ENCODE measurements around the gene RHBG.

The RHBG gene

DNA sequence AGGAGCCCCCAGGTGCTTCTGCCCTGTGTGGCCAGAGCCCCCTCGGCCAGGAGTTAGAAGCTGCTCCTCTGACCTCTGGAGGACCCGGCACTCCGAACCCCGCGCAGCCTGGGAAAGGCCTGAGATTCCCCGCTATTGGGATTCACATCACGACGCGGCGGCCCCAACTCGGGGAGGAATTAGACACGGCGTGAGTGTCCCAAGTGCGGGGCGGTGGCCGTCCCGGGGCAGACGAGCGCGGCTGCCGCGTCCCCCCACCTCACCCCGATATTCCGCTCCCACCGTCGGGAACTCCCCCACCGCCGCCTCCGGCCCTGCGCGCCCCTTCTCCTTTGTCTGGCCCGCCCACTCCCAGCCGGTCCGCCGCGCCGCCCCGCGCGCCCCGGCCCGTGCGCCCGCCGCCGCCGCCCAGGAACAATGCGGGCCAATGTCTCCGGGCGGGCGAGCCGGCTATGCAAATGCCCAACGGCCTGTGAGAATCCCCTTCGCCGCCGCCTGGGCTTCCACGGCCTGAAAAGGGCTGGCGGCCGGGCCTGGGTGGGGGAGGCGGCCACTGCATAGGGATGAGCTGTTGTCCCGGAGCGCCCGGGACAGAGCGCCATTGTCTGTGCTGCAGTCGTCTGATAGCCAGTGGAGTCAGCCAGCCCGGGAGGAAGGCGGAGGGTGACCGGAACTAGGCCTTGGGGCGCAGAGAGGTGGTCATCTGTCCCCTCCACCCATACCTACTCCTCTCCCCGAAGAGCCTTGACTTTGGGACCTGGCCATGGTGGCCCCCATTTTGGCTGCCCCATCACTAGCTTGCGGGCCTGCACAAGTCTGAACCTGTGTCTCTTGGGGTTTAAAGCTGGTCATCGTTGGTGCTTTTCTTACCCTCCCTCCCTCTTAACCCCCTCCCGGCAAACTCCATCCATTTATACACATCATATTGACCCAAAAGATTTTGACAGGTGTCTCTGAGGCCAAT lies 19.4 kb downstream of the RHBG start:
- H3K27me3 ChIP-seq (ENCODE audit: control insufficient read depth, insufficient read depth, low read length): peaks cover 66% of the 10 kb centered on the region
- H3K4me3 ChIP-seq (ENCODE audit: low read length): peak overlapping the region; percentile 49
- no peaks in the 10 kb centered on the region for H3K9me3 ChIP-seq (ENCODE audit: control insufficient read depth, low read depth, low read length)
- H3K36me3 ChIP-seq (ENCODE audit: control insufficient read depth, low read depth, low read length): no peaks in the 10 kb centered on the region
- peaks cover 29% of the 10 kb centered on the region for H3K4me1 ChIP-seq (ENCODE audit: control insufficient read depth, low read depth, low read length)
- peak overlapping the region; percentile 16 for H3K9ac ChIP-seq (ENCODE audit: low read length)
- H3K27ac ChIP-seq (ENCODE audit: low read length): no peak overlapping the region

DNA sequence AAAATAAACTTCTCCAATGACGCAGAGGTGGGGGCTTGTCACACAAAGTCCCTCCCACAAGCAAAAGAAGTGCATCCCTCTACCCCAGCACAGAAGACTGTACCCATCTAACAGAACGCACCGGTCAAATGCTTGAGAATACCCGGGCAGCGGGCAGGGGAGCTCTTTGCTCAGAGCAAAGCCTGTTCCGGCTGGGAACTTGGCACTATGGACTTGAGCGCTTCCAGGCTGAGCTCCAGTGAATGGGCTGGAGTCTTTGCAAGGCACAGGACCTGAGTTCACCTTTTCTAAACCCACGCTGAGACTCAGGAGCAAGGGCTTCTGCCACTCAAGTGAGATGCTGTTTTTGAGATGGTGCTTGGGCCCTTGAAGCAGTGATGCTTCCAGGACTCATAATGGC lies 20.3 kb downstream of the RHBG start:
- no peaks in the 10 kb centered on the region for H3K36me3 ChIP-seq (ENCODE audit: control insufficient read depth, low read depth, low read length)
- no peak overlapping the region for H3K27ac ChIP-seq (ENCODE audit: low read length)
- H3K9ac ChIP-seq (ENCODE audit: low read length): no peak overlapping the region
- no peak overlapping the region for H3K4me3 ChIP-seq (ENCODE audit: low read length)
- peaks cover 29% of the 10 kb centered on the region for H3K4me1 ChIP-seq (ENCODE audit: control insufficient read depth, low read depth, low read length)
- H3K27me3 ChIP-seq (ENCODE audit: control insufficient read depth, insufficient read depth, low read length): peaks cover 66% of the 10 kb centered on the region
- H3K9me3 ChIP-seq (ENCODE audit: control insufficient read depth, low read depth, low read length): no peaks in the 10 kb centered on the region

DNA sequence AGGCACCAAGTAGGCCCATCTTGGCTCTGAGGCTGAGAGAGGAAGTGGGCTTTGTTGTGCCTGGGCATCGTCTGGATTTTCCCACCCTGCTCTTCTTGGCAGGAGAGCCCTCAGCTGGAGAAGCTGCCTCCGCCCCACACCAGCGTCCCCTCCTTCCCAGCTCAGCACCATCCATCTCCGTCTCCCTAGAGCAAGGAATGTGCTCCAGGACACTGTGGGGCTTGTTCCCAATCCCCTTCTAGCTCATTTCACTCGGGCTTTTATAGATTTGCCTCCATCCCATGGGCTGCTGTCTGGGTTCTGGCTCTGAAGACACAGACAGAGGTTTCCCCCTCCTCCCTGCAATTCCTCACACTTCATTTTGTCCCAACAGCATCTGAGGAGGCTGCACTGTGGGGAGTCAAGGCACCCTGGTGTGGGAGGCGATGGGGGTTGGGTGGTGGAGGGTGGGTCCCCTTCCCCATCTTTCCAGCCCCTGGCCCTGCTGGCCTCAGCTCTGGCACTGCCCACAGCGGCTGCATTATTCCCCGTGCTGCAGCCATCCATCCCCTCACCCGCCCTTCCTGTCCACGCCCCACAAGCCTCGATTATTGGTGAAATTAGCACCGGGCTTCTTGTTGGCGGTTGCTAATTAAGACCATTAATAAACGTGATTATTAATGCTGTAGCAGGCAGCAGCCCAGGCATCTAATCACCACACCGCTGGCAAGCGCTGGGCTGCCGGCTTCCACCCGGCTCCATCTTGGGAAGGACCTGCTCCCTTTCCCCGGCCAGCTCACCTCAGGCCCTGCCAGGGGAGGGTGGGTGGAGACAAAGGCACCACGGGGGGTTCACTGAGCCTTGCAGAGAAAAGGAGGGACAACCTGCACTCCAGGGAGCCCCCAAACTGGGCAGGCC lies 21.7 kb downstream of the RHBG start:
- Histone ChIP-seq H3K4me1 (ENCODE audit: control insufficient read depth, low read depth, low read length) (peaks cover 29% of the 10 kb centered on the region), H3K9me3 (ENCODE audit: control insufficient read depth, low read depth, low read length) (no peaks in the 10 kb centered on the region), H3K27me3 (ENCODE audit: control insufficient read depth, insufficient read depth, low read length) (peaks cover 65% of the 10 kb centered on the region), H3K27ac (ENCODE audit: low read length) (no peak overlapping the region), H3K9ac (ENCODE audit: low read length) (no peak overlapping the region), H3K4me3 (ENCODE audit: low read length) (no peak overlapping the region), H3K36me3 (ENCODE audit: control insufficient read depth, low read depth, low read length) (no peaks in the 10 kb centered on the region)

DNA sequence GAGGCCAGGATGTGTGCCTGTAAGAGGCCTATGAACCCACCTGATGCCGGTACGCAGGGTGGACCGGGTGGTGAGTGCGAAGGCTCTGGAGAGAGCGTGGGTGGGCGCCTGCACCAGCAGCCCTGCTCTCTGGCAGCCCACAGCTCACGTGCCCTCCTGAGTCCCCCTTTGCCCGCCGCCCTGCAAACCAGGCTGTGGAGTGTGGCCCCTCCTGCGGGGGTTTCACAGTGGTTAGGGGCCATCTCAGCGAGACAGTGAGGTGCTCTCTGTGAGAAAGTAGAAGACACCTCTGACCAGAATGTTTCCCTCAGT lies 22.3 kb downstream of the RHBG start:
- H3K4me3 ChIP-seq (ENCODE audit: low read length): no peak overlapping the region
- peaks cover 59% of the 10 kb centered on the region for H3K27me3 ChIP-seq (ENCODE audit: control insufficient read depth, insufficient read depth, low read length)

DNA sequence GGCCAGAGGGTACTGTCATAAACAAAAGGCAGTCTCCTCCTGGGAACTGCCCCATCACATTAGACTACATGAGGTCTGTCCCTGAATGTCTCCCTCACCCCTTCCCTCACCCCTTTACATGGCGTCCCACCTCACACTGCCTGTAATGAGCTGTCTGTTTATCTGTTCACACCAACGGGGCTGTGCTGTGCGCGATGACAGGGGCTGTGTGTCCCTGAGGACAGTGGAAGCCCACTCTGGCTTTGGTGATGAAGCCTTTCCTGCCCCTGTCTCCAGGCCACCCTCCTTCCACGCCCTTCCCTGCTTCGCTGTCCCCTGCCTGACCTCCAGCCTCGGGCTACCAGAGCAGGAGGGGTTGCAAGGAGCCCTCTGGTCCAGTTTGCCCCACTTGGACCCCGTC lies 22.7 kb downstream of the RHBG start:
- H3K4me3 ChIP-seq (ENCODE audit: low read length): no peak overlapping the region
- H3K27me3 ChIP-seq (ENCODE audit: control insufficient read depth, insufficient read depth, low read length): peaks cover 55% of the 10 kb centered on the region
- H3K36me3 ChIP-seq (ENCODE audit: control insufficient read depth, low read depth, low read length): no peaks in the 10 kb centered on the region
- H3K4me1 ChIP-seq (ENCODE audit: control insufficient read depth, low read depth, low read length): peaks cover 29% of the 10 kb centered on the region
- no peaks in the 10 kb centered on the region for H3K9me3 ChIP-seq (ENCODE audit: control insufficient read depth, low read depth, low read length)
- H3K9ac ChIP-seq (ENCODE audit: low read length): no peak overlapping the region
- no peak overlapping the region for H3K27ac ChIP-seq (ENCODE audit: low read length)

More for the DNA sequence above, 22.3 kb downstream of the RHBG start:
- no peak overlapping the region for H3K27ac ChIP-seq (ENCODE audit: low read length)
- no peaks in the 10 kb centered on the region for H3K36me3 ChIP-seq (ENCODE audit: control insufficient read depth, low read depth, low read length)
- peaks cover 29% of the 10 kb centered on the region for H3K4me1 ChIP-seq (ENCODE audit: control insufficient read depth, low read depth, low read length)
- no peaks in the 10 kb centered on the region for H3K9me3 ChIP-seq (ENCODE audit: control insufficient read depth, low read depth, low read length)
- H3K9ac ChIP-seq (ENCODE audit: low read length): no peak overlapping the region

DNA sequence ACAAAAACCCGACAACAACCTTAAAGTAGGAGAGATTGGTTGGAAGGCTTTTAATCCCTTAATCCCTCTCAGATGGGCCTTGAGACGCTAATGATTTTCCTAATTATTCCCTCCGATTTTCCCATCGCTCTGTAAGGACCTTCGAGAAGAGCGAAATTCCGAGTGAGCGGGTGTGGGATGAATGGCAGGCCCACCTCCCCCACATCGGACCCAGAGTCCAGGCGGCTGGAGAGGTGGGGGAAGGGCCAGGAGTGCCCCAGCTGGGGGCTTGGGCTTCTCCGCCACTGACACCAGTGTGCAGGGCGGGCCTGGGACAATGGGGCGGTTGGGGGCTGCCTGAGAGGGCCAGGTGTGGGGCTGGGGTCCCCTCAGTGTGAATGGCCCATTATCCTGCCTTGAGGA lies 23.4 kb downstream of the RHBG start:
- Histone ChIP-seq H3K9ac (ENCODE audit: low read length) (no peak overlapping the region), H3K36me3 (ENCODE audit: control insufficient read depth, low read depth, low read length) (no peaks in the 10 kb centered on the region), H3K9me3 (ENCODE audit: control insufficient read depth, low read depth, low read length) (no peaks in the 10 kb centered on the region), H3K27me3 (ENCODE audit: control insufficient read depth, insufficient read depth, low read length) (peaks cover 48% of the 10 kb centered on the region), H3K4me3 (ENCODE audit: low read length) (no peak overlapping the region), H3K4me1 (ENCODE audit: control insufficient read depth, low read depth, low read length) (peaks cover 29% of the 10 kb centered on the region), H3K27ac (ENCODE audit: low read length) (no peak overlapping the region)

DNA sequence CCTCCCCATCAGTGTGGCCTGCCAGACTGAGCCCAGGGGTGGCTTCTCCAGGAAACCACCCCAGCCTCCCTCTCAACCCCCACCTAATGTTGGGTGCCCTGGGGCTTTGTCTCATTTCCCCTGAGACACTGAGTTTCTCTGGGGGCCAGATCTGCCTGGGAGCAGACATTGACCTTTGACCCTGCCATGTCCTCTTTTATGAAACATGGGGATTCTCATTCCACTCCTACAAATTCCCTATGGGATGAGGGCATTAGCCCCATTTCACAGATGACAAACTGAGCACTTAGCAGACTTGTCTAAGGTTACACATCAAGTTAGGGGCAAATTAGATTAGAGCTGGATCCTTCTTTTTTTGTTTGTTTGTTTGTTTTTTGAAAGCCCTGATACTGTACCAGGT lies 24.1 kb downstream of the RHBG start:
- no peak overlapping the region for H3K9ac ChIP-seq (ENCODE audit: low read length)
- no peak overlapping the region for H3K27ac ChIP-seq (ENCODE audit: low read length)
- H3K36me3 ChIP-seq (ENCODE audit: control insufficient read depth, low read depth, low read length): no peaks in the 10 kb centered on the region
- H3K4me3 ChIP-seq (ENCODE audit: low read length): no peak overlapping the region
- no peaks in the 10 kb centered on the region for H3K9me3 ChIP-seq (ENCODE audit: control insufficient read depth, low read depth, low read length)
- H3K4me1 ChIP-seq (ENCODE audit: control insufficient read depth, low read depth, low read length): peaks cover 29% of the 10 kb centered on the region
- H3K27me3 ChIP-seq (ENCODE audit: control insufficient read depth, insufficient read depth, low read length): peaks cover 41% of the 10 kb centered on the region

DNA sequence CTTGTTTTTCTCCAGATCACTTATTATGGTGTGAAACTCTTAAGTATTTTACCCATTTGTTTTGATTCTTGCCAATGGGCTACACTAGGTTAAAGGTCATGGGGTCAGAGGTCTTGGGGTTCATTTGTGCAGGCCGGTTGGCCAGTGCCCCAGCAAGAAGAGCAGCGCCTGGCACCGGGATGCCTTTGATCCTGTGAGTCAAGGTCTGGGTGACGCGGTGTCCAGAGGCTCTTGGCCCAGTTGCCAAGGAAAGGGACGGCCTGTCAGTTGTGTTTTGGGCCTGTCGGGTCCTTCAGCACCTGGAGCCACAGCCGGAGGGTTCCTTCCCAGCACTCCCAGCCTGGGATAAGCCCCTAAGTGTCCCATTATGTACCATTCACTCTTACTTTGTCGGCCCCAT lies 25.1 kb downstream of the RHBG start:
- H3K9me3 ChIP-seq (ENCODE audit: control insufficient read depth, low read depth, low read length): no peaks in the 10 kb centered on the region
- no peak overlapping the region for H3K27ac ChIP-seq (ENCODE audit: low read length)
- no peak overlapping the region for H3K9ac ChIP-seq (ENCODE audit: low read length)
- H3K4me1 ChIP-seq (ENCODE audit: control insufficient read depth, low read depth, low read length): peaks cover 25% of the 10 kb centered on the region
- no peak overlapping the region for H3K4me3 ChIP-seq (ENCODE audit: low read length)
- no peaks in the 10 kb centered on the region for H3K36me3 ChIP-seq (ENCODE audit: control insufficient read depth, low read depth, low read length)
- peaks cover 33% of the 10 kb centered on the region for H3K27me3 ChIP-seq (ENCODE audit: control insufficient read depth, insufficient read depth, low read length)

DNA sequence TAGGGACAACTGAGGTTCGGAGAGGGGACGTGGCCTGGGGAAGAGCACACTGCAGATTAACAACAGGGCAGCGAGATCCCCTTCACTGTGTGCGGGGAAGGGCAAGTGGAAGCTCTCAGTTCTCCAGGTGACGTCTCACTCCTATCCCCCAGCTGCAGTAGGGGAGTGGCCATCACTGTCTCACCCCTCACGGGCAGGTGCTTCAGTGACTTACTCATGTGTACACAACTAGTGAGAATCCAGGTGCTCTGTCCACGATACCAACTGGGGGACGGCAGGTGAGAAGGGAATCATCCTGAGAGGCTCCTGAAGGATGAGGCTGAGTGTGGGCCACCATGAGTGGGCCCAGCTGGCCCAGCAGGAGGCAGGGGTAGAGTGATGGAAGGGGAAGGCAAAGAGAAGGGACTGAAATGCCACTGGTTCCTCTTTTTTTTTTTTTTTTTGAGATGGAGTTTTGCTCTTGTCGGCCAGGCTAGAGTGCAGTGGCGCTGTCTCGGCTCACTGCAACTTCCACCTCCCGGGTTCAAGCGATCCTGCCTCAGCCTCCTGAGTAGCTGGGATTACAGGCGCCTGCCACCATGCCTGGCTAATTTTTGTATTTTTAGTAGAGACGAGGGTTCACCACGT lies 25.9 kb downstream of the RHBG start:
- Histone ChIP-seq H3K9me3 (ENCODE audit: control insufficient read depth, low read depth, low read length) (no peaks in the 10 kb centered on the region), H3K36me3 (ENCODE audit: control insufficient read depth, low read depth, low read length) (no peaks in the 10 kb centered on the region), H3K4me3 (ENCODE audit: low read length) (no peak overlapping the region), H3K4me1 (ENCODE audit: control insufficient read depth, low read depth, low read length) (peaks cover 31% of the 10 kb centered on the region), H3K9ac (ENCODE audit: low read length) (no peak overlapping the region), H3K27me3 (ENCODE audit: control insufficient read depth, insufficient read depth, low read length) (peaks cover 28% of the 10 kb centered on the region), H3K27ac (ENCODE audit: low read length) (no peak overlapping the region)

DNA sequence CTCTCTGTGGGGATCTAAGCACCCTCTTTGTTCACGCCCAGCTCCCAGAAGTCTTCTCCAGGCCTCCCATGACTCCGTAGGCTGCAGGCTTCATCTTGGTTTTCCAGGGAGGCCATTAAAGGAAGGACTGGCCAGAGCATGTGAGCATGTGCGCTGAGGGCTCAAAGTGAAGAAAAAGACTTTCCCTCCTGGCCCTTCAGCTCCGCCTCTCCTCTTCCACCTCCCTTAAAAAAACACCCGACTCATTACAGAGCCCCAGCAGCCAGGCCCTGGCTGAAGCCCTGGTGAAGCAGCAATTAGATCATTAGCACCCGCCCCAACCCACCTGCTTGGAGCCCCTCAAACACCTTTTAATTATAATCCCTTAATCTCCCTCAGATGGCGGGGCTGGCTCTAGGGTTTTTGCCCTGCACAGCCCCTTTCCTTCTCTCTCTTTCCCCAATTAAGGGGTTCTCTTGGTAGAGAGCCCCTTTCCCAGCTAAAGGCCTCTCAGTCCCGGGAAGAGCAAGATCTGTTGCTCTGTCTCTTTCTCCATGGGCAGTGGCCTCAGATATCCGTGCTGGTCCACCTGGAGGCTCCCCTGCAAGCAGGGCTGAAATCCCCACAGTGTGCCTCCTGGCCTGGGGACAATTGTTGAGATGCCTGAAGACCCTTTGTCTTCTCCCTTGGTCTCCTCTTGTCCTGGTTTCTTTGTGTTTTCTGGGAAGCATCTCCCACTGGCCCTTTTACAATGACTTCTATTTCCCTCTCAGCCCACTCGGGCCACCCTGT lies 30.5 kb downstream of the RHBG start:
- no peak overlapping the region for H3K9ac ChIP-seq (ENCODE audit: low read length)
- no peaks in the 10 kb centered on the region for H3K9me3 ChIP-seq (ENCODE audit: control insufficient read depth, low read depth, low read length)
- H3K27ac ChIP-seq (ENCODE audit: low read length): no peak overlapping the region
- H3K36me3 ChIP-seq (ENCODE audit: control insufficient read depth, low read depth, low read length): no peaks in the 10 kb centered on the region
- H3K27me3 ChIP-seq (ENCODE audit: control insufficient read depth, insufficient read depth, low read length): peaks cover 8% of the 10 kb centered on the region
- H3K4me1 ChIP-seq (ENCODE audit: control insufficient read depth, low read depth, low read length): peaks cover 9% of the 10 kb centered on the region
- no peak overlapping the region for H3K4me3 ChIP-seq (ENCODE audit: low read length)

Measured in iPS-18a (cell line).